NCI-H2029 treated with DMSO at 0.1 percent for 48 hours (cell line): ENCODE data around the gene HACE1.
A peak's percentile ranks its signal among the peaks of the same experiment; 100 is the strongest.
"Not testable (repeated sequence)": the region's sequence is repeated elsewhere in the genome, so short reads cannot be mapped to it uniquely, and the experiment has no call there.

Source experiments
- DNase-seq: peaks from one replicate; lab custom pipeline; 2025; lab: John Stamatoyannopoulos, UW

HACE1 gene

DNA sequence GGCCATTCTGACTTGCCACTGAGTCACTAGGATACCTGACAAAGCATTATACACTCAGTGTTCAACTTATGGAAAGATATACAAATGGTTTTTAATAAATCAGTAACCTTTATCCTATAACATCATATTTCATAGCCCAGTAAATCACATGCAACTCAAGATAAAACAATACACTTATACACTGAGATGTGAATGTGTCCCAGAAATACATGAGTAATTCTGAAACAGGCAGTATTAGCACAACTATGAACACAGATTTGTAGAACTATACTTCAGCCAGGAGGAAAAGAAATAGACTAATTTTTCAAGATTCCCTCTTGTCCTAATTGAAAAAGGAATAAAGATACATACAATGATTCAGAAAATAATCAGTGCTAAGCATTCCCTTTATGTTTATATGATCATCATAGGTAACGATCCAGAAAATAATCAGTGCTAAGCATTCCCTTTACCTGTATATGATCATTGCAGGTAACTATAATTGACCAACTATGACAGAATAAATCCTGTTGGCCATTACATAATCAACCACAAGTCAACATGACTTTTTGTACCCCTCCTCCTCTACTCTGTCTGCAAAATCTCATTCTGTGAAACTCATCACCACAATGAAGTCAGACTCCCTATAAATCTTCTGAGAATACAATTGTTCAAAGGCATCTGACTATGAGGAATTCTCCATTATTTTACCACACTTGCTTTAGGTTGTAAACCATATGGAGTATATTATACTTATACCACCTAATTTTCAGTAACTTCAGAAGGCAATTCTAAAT is 30.3 kb downstream of the HACE1 start:
- DNase-seq, result no peak

- no peak for DNase-seq
These were observed 31.2 kb downstream of the HACE1 start for GRCh38 chr6:104828478-104828877.

GRCh38 chr6:104820820-104821219 is 38.9 kb downstream of the HACE1 start:
- not testable (repeated sequence) for DNase-seq

- DNase-seq, result no peak
These were observed 43.6 kb downstream of the HACE1 start for GRCh38 chr6:104816125-104816524.

GRCh38 chr6:104814743-104815142 is 45.0 kb downstream of the HACE1 start:
- DNase-seq, result no peak

GRCh38 chr6:104813552-104813951 is 46.2 kb downstream of the HACE1 start:
- no peak for DNase-seq

GRCh38 chr6:104809116-104809515 is 50.6 kb downstream of the HACE1 start:
- DNase-seq, result no peak

- not testable (repeated sequence) for DNase-seq
These were observed 54.4 kb downstream of the HACE1 start for GRCh38 chr6:104805335-104805734.

DNA sequence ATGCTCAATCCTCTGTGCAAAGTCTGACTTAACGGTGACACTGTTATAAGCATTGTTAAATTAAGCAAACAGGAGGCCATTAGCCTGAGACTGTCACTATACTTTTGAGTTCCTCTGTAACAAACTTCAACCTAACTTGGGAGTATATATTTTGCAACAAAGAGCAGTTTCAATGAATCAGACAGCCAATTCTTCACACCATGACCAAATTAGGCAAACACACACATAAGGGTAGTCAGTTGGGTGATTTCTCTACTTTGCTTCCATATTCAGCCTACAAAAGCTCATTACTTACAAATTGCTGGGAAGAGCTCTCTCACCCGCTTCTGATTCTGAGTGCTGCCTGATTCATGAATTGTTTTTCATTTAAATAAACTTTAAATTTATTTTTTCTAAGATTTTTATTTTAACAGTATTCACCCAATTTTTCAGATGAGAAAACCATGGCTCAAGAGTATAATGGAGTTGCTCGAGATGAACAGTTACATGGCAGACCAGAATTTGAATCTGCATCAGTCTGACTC is 60.5 kb downstream of the HACE1 start:
- DNase-seq, result no peak

DNA sequence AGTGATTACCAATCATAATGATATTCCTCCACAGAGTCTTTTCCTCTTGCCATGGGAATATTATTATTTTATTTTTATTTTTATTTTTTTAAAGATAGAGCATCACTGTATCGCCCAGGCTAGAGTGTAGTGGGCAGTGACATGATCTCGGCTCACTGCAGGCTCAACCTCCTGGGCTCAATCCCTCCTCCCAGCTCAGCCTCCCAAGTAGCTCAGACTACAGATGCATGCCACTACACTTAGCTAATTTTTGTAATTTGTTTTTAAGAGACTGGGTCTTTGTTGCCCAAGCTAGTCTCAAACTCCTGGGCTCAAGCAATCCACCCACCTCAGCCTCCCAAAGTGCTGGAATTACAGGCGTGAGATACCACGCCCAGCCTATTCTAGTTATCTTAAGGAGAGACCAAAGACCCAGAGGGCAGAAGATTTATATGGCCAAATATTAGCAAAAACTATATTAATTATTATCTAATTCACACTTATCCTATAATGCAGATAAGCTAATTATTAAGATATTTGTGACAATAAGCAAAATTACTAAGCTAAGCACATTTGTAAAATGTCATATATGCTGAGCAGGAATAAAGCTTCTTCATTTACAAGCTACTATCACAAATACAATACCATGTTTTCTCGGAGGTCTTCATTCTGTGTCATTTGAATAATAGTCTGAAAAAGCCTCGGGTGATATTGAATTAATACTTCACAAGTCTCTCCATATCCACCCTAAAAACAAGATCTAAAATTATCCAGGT is 63.5 kb downstream of the HACE1 start:
- no peak for DNase-seq

GRCh38 chr6:104795363-104795762 is 64.4 kb downstream of the HACE1 start:
- DNase-seq, result peak; percentile 2

GRCh38 chr6:104789770-104790190 is 69.9 kb downstream of the HACE1 start:
- no peak for DNase-seq

DNA sequence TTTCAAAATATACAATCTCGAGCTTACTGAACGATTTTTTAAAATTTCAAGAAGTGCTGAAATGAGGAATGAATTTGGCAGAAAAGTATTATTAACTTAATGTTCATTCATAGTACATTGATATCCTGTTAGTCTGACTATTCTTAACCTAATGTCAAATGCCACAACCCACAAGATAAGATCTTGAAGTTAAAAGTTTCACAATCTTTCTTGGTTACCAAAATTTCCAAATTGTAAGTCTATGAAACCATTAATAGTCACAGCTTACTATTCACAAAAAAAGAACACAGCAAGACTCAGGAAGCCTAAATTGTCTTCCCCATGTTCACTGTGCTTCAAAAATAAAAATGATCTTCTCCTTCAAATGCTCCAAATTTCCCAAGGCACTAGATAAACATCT is 71.3 kb downstream of the HACE1 start:
- no peak for DNase-seq

DNA sequence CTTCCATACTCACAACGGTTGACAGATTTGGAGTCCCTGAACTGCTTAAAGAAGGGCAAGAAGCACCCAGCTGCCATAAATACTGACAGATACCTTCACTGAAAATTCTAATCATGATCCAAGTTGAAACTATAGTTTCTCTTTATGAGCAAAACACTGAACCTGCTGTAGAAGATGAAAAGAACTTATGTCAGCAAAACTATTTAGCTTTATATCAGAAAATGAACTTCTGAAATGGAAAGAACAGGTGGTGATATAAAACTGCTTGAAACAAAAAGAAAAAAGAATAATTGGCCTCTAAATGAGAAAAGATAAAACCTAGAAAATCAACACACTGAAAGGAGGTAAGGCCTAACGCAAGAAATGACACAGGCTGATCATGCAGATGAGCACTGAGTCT is 72.4 kb downstream of the HACE1 start:
- no peak for DNase-seq

GRCh38 chr6:104784884-104785283 is 74.8 kb downstream of the HACE1 start:
- DNase-seq, result no peak

GRCh38 chr6:104771258-104771832 is 88.4 kb downstream of the HACE1 start:
- DNase-seq, result peak; percentile 47

GRCh38 chr6:104768906-104769305 is 90.8 kb downstream of the HACE1 start:
- no peak for DNase-seq

DNA sequence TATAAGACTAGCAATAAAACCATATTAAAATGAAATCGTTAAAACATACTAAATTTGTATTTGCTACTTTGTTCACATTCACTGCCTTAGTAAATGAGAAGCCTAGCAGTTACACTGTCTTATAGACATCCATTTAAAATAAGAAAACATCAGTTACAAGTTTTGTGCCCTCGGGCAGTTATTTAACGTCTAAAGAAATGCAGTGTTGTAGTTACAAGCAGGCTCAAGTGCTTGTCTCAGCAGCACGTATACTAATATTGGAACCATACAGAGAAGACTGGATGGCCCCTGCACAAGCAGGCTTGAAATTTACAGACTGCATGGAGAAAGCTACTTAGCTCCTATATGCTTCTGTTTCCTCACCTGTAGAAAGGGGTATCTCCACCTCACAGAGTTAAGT is 93.1 kb downstream of the HACE1 start:
- no peak for DNase-seq

- DNase-seq, result no peak
These were observed 104.8 kb downstream of the HACE1 start for GRCh38 chr6:104754788-104755409.

DNA sequence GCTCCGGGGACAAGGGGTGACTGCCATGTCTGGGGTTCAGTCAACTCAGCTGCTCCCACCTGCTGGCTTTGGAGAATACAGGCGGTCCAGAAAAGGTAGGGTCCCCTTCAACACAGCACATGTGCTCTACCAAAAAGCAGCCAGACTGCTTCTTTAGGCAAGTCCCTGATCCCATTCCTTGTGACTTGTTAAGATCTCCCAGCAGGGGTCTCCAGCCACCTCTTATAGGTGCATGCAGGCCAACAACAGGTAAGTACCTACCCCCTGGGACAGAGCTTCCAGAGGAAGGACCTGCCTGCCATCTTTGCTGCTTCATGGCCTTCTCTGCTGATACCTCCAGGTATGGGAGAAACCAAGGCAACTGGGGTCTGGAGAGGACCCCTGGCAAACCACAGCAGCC is 106.5 kb downstream of the HACE1 start:
- DNase-seq, result no peak

DNA sequence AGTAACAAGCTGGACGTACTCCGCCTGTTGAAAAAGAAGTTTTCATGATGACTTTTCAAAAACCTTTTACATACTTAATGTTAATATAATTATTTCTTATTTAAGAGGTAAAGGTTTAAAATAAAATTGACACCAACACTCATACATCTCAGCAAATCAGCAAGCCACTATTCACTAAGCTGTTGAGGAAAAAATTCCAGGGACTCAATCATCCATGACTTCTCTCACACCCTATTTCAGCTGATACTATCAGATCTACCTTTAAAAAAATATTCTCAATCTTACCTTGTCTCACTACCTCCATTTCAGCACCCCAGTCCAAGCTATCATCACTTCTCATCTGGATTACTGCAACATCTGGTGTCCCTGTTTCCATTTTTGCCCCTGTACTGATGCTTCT is 109.3 kb downstream of the HACE1 start:
- DNase-seq, result no peak

- not testable (repeated sequence) for DNase-seq
These were observed 120.6 kb downstream of the HACE1 start for GRCh38 chr6:104739124-104739523.
